ENCODE measurements around the gene ADARB2.
"Not testable (repeated sequence)": the region's sequence is repeated elsewhere in the genome, so short reads cannot be mapped to it uniquely, and the experiment has no call there.

ADARB2 gene

GRCh38 chr10:1354809-1355710 is 382.3 kb downstream of the ADARB2 start:
- TF ChIP-seq CTCF (IDR thresholded peaks at IDR 0.05; ENCODE audit: low read depth, low read length): no peak
- DNase-seq (ENCODE audit: extremely low read depth, low read depth): no peak

- DNase-seq (ENCODE audit: extremely low read depth, low read depth): not testable (repeated sequence)
Measured at GRCh38 chr10:1352296-1352695, 385.0 kb downstream of the ADARB2 start.

GRCh38 chr10:1348773-1349050 is 388.6 kb downstream of the ADARB2 start:
- no peak for TF ChIP-seq CTCF (IDR thresholded peaks at IDR 0.05; ENCODE audit: low read depth, low read length)
- no peak for DNase-seq (ENCODE audit: extremely low read depth, low read depth)

- TF ChIP-seq CTCF (IDR thresholded peaks at IDR 0.05; ENCODE audit: low read depth, low read length): no peak
- no peak for DNase-seq (ENCODE audit: extremely low read depth, low read depth)
Measured at GRCh38 chr10:1347962-1348772, 389.2 kb downstream of the ADARB2 start.

GRCh38 chr10:1347525-1347924 is 389.8 kb downstream of the ADARB2 start:
- no peak for TF ChIP-seq CTCF (IDR thresholded peaks at IDR 0.05; ENCODE audit: low read depth, low read length)
- DNase-seq (ENCODE audit: extremely low read depth, low read depth): no peak

- no peak for DNase-seq (ENCODE audit: extremely low read depth, low read depth)
- no peak for TF ChIP-seq CTCF (IDR thresholded peaks at IDR 0.05; ENCODE audit: low read depth, low read length)
Measured at GRCh38 chr10:1346201-1346600, 391.1 kb downstream of the ADARB2 start.

- DNase-seq (ENCODE audit: extremely low read depth, low read depth): no peak
- TF ChIP-seq CTCF (IDR thresholded peaks at IDR 0.05; ENCODE audit: low read depth, low read length): no peak
Measured at GRCh38 chr10:1345368-1345767, 392.0 kb downstream of the ADARB2 start.
